T-helper 2 cell (primary cell): Measurements from ENCODE around the gene ZNF280B.

Experiments
- DNase-seq, 5 experiments: peaks; one replicate each; pipeline versions ENCODE4 v3.0.0 to v3.0.0-alpha.2; 2012 to 2022
- total RNA-seq, 2 donors: gene quantifications; one replicate each; lab custom pipeline; 2026; lab: John Stamatoyannopoulos, UW

Gene ZNF280B, protein sequence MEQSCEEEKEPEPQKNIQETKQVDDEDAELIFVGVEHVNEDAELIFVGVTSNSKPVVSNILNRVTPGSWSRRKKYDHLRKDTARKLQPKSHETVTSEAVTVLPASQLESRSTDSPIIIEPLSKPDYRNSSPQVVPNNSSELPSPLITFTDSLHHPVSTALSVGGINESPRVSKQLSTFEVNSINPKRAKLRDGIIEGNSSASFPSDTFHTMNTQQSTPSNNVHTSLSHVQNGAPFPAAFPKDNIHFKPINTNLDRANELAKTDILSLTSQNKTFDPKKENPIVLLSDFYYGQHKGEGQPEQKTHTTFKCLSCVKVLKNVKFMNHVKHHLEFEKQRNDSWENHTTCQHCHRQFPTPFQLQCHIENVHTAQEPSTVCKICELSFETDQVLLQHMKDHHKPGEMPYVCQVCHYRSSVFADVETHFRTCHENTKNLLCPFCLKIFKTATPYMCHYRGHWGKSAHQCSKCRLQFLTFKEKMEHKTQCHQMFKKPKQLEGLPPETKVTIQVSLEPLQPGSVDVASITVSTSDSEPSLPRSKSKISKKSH
- total RNA-seq: 2.2 to 3.8 reads per million in 2 donors

DNA sequence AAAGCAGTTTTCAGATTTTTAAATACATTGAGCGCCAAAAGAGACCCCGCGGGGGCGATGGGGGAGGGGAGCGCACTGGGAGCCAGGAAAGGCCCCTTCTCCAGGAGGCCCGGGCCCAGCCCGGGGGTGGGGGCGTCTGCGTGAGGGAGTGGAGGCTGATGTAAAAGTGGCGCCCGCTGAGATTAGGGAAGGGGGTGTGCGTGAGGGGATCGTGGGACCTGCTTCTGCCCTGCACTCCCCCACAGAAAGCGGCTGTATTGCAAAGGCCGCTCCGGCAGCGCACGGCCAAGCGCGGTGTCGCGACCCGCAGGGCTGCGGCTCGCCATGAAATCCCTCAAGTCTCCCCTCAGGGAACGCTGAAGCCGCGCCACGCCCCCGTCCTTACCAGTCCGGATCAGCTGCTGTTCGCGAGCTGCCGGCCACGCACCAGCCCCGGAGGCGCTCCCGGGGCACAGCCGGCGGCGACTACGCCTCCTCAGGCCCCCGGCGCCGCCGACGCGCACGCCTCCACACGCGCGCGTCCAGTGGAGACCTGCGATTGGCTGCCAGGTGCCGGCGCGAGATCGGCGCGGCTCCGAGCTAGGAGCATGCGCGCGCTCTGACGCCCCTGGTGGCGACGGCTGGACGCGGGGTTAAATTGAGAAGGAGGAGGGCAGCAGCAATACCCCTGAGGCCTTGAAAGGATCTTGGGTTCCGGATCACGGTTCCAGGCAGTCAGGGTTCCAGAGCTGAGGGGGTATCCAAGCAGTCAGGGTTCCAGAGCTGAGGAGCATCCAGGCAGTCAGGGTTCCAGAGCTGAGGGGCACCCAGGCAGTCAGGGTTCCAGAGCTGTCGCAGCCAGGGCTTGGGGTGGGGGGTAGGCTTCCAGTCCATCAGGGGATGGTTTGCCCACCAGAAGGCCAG is at the start of gene ZNF280B:
ZNF280B (minus strand) TSS at position 469 of the 903 bp plus-strand sequence. CDS start 19,344 bp downstream, outside the sequence.
- peak; percentile 50 to 92 (median 71) for DNase-seq

DNA sequence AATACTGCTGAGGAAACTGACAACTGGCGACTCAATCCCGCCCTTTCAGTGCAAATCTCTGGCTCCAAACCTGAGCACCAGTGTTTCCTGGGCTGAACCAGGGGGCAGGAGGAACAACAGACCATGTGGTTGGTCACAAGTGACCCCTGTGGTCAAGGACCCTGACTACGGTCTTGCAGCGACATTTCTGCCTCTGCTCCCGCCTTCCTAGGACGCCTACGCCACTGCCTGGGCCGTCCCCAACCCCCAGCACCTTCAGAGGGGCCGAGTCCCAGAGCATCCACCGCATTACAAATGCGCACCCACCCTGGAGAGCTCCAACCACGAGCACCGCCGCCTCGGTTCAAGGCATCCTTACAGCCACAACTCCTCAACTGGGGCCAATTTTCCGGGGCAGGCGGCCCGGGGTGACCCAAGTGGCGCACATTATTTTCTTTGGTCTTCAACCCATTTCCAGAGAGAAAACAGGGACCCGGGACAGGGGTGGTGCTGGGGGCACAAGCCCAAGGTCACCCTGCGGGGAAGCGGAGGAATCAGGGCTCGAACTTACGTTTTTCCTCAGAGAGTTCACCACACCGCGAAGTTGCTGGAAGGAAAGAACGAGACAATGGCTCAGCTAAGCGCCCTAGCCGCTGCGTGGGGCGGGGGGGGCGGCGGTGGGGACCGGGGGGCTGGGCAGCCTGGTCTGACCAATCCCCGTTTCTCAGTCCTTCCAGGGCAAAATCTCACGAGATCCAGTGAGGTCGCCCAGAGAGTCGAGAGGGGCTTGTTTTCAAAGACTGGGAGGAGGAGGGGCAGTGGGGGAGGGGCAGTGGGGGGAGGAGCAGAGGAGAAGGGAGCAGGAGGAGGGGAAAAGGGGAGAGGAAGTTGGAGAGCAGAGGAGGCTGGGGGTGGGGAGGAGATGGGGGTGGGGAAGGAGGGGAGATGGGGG is 48.7 kb upstream of the ZNF280B start:
- DNase-seq: no peak

DNA sequence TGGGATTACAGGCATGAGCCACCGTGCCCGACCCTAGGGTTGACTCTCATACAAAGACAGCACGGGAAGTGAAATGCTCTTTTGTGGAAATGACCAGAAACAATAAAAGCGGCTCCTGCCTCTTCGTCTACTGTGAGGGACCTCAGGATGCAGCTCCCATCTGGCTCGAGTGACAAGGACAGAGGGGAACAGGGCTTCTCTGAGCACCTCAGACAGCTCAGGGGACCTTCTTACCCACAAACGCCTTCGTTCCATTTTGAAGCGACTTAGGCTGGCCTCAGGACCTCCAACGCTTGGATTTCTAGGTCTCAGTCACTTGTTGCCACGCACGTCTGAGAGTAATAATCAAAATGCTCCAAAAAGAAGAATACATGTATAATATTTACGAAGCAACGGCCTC is 48.0 kb upstream of the ZNF280B start:
- no peak for DNase-seq

DNA sequence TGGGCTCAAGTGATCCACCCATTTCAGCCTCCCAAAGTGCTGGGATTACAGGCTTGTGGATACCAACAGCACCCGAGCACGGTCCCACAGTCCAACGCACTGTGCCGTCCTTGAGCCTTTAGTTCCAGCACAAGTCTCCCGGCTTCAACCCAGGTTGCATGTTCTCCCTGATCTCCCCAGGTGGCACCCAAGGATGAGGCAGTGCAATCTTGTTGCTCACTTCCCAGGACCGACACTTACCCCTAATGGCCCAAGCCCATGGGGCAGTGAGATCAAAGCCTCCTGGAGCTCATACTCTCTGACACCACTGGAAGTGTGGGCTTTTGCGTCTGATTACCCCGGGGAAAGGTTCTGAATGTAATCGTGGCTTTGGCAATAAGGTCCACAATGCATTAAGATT is 47.1 kb upstream of the ZNF280B start:
- DNase-seq: no peak

DNA sequence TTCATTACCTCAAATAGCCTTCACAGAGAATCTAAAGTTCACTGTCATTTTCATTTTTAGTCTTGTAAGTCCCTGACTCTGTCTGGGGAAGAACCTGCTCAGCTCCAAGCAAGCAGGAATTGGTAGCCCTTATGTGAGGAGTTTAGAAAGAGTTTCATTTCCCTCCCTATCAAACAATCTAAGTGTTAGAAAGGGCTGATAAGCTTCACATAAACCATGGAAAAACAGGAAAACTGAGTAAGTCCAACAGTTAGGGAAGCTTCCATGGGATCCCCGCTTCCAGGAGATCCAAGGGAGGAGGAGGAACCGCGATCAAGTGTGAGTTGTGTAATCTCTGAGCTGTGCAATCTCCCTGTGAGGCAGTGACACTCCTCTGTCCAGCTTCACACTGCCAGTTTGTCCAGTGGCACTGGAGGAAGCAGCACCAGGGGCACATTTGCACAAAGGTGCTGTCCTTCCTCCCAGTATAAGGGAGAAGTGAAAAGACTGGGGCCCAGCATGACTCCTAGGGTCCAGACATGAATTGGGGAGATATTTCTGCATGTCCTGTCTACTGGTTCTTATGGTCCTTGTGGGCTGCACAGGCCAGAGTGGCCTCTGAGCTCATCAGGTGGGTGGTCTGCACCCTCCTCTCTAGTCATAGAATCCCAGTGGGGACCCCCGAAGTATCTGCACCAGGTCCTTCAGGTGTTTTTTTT is 46.2 kb upstream of the ZNF280B start:
- DNase-seq: no peak

DNA sequence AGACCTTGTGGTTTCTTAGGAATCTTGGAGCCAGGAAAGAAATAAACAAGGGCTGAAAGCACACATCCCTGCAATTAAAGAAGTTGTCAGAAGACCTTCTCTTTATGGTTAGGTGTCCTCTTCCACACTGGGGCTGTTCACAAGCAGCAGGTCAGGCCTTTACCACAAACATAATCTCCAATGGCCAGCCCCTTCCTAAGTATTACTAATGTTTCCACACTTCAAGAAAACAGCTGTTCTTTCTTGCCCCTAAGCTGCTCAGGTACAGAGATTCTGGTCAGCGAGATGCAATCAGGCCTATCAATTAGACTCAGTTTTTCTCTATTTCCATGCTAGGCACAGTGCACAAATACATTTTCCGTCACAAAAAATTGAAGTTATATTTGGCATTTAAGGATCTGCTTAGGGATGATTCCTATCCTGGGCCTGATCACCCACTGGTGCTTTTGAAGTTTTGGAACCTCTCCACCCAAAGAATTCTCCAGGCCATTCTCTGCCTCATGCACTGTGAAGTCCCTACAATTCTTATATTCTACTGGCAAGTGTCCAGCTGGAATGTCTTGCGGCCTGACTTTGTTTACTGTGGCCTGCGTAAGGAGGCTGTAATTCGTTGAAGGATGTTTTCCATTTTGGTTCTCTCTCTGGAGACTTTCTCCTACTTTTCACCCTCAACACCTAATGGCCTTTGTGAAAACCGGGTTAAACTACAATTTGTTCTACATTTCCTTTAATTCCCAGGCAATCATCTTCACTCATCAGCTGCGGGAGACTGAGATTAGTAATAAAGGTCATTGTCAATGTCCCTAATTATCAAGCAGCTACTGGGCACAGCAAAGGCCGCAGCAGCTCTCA is 45.4 kb upstream of the ZNF280B start:
- no peak for DNase-seq

DNA sequence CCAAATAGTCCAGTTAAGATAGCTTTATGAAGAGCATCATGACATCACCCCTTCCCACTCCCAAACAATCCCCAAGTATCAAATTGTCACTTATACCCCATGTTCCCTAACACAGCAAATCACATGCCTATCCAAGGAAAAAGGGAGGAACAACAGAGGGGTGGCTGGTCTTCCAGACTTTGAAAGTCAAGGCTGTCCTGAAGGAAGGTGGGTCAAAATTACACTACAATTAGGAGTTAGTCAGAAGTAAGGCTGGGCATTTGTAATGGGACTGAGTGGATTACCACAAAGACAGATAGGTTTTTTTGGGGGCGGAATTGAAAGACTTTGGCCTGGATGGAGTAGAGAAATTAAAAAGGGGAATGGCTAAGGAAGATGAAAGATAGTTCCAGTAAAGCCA is 44.6 kb upstream of the ZNF280B start:
- no peak for DNase-seq

DNA sequence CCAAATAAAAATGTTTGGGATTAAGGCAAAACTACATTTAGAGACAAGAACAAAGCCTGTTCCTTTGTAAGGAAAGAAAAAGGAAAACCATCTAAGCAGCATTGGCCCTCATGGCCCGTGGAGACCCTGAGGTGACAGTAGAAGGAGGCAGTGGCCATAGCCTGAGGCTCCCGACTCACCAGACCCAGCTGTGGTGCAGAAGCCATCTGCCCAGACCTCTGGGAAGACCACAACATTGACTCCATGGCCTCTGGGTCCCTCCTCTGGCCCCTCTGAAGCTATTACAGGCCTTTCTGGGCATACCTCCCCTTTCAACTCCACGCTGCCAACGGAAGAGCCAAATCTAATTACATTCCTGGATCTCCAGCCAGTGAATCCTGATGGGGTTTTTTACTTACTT is 44.1 kb upstream of the ZNF280B start:
- no peak for DNase-seq

DNA sequence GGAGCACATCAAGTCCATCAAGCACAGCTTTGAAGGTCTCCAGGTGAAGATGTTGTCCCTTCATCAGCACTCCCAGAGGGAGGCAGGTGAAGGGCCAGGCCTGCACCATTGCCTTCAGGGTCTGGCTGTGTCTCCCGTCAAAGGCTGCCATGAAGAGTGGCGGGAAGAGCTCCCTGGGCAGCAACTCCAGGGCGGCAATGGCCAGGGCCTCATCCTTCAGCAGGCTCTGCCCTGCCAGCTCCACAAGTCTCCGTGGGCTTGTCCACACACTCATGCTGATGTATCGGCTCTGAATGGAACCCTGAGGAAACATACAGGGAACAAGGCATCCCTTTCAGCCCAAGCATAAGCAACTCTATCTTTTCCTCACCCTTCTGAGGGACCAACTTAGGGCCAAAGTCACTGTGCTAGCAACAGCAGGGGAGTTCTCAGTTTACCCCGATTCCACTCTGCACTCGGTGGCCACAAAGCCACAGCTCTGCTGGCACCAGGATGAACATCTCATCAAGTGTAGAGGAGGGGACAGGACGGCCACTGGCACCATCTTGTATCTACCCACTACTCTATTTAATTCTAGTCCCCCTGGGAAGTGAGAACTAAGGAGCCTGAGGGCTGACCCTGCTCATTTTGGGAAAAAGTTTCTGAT is 42.4 kb upstream of the ZNF280B start:
- no peak for DNase-seq

DNA sequence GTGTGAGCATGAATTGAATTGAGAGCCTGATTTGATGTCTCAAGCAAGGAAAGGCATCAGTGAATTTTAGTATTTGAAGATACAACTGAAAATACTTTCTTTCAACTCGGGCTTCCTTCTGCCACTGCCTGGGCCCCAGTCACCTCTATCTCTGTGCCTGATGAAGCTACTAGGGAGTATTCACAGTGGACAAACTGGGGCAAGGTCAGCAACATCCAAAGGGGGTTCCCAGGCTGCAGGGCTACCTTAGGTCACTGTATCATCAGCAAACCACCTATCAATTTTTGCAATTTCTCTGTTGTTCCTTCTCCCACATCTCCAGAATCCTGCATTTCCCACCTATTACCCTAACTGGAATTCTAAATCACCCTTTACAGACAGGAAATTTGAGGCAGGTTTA is 40.4 kb upstream of the ZNF280B start:
- no peak for DNase-seq

DNA sequence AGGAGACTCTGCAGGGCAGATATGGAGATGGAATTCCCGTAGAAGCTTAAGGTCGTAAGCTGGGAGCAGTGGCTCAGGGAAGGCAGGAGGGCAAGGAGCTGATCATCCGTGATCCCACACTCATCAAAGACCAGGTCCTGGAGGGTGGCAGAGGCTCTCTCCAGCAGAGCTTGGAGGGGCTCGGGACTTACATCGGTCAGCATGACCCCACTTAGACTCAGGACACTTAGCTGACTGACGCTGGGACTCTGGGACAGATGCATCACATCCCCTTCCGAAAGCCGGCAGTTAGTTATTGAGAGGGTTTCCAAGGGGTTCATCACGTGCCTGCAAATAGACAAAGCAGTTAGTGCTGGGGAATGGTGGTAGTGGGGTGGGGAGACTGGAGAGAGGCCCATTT is 39.8 kb upstream of the ZNF280B start:
- no peak for DNase-seq

DNA sequence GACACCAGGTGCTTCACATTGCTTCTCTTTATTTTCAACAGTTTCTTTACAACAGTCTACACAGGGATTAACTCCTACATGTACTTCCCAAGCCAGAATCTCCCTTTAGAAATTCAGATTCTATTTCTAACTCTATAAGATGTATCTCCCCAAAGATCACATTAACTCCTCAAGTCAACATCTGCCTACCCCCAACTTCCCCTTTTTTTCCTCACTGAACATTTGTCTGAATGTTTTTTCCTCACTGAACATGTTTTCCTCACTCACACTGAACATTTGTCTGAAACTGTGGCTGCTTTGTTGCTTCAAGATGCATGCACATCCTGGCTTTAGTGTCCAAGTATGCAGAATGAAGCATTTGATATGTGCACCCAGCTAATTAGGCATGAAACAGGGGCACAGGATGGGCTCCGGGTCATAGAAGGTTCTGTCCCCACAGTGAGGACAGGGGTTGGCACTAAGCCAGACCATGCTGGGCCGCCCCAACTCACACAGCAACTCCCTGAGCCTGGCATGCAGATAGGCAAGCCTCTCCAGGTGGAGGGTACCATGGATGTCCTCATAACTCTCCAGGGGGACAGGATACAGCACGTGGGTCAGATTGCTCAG is 39.3 kb upstream of the ZNF280B start:
- no peak for DNase-seq

DNA sequence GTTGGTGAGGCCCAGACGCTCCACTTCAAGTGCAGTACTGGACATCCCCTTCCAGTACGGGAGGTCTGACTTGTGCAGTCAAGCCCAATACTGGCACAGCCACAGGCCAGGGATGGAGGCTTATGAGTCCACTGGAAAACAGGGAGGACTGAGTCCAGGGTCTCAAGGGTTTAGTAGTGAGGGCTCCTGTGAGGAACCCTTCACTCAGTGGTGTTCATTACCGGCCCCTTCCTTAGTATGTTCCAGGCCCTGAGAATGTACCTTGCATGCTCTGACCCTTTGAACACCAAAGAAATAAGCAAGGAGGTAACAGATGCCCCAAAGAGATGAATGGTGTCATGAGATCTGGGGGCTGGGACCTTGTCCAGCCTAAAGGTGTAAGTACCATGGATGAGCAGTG is 38.7 kb upstream of the ZNF280B start:
- no peak for DNase-seq

DNA sequence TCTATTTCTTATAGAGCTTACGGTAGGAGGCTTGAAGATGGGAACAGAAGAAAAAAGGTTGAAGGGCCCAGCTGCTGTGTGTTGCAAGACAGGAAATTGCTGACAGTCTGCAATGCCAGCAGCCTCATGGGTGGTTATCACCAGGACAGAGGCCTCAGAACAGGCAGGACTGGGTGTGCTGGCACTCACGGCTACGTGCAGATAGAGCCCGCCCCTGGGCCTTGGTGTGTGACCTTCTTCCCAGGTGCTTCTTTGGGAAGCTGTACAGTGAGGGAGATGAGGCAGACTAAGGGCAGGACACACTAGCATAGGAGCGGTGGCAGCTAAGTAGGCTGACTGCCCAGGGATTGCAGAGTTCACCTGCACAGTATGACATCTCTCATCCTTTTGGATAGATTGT is 37.9 kb upstream of the ZNF280B start:
- DNase-seq: no peak

DNA sequence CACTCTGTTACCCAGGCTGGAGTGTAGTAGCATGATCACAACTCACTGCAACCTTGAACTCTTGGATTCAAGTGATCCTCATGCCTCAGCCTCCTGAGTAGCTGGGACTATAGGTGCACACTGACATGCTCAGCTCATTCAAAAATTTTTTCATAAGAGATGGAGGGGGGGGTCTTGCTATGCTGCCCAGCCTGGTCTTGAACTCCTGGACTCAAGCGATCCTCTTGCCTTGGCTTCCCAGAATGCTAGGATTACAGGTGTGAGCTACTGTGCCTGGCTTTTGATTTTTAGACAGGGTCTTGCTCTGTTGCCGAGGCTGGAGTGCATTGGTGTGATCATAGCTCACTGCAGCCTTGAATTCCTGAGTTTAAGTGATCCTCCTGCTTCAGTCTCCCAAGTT is 36.5 kb upstream of the ZNF280B start:
- DNase-seq: no peak

DNA sequence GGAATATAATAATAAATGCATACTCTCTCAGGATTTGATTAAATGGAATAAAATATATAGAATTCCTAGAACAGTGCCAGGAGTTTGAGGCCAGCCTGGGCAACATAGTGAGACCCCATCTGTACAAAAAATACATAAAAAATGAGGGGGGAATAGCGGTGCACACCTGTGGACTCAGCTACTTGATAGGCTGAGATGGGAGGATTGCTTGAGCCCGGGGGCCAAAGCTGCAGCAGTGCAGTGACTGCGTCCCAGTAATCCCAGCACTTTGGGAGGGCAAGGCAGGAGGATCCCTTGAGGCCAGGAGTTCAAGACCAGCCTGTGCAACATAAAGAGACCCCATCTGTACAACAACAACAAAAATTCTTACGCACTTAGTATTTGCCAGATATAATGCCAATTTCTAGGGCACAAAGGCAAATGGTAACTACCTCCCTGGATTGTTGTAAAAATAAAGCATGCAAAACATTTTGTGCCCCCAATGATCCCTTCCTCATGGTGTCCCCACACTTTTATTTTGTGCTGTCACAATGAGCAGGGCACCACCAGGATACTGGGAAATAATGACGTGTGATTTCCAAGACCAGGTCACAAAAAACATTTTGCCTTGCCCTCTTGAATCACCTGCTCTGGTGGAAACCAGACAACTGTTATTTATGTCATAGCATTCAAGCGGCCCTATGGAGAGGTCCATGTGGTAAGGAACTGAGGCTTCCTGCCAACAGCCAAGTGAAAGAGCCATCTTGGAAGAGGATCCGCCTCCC is 29.9 kb upstream of the ZNF280B start:
- DNase-seq: no peak

DNA sequence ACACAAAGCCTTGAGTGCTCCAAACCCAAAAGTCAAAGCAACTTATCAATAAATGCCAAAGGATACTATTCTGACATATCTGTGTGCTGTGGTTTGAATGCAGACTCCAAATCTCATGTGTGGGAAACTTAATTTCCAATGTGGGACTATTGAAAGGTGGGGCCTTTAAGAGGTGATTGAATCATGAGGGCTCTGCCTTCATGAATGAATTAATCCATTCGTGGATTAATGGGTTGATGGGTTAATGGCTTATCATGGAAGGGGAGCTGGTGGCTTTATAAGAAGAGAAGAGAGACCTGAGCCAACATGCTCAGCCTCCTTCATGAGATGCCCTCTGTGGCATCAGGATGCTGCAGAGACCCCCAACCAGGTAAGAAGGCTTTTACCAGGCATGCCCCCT is 28.4 kb upstream of the ZNF280B start:
- no peak for DNase-seq

DNA sequence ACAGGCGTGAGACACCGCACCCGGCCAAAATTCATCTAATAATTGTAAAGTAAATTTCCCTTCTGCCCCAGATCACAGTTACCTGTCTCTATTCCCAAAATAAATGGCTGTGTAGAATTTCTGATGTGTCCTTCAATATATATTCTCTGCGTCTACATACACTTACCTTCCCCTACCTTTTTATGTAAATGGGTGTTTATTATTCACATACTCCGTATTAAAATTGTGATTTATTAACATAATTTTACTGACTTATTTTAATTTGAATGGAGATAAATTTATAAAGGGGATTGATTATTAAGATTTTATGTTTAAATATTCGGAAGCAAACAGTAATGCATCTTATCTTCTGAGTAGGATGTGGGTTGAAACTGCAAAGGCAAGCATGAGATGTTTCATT is 28.0 kb upstream of the ZNF280B start:
- DNase-seq: no peak

DNA sequence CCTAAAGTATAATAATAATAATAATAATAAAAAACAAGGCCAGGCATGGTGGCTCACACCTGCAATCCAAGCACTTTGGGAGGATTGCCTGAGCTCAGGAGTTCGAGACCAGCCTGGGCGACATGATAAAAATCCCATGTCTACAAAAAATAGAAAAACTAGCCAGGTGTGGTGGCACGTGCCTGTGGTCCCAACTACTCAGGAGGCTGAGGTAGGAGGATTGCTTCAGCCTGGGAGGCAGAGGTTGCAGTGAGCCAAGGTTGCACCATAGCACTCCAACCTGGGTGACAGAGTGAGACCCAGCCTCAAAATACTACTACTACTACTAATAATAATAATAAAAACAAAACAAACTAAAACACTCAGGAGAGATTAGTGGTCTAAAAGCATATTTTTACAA is 27.1 kb upstream of the ZNF280B start:
- DNase-seq: no peak
